ENCODE results near the gene DLK2. TPM values are rescaled to one million over a fixed set of nuclear protein-coding genes. Genes with fewer than 3 reads are reported as not detected.
A peak's percentile ranks its signal among the peaks of the same experiment; 100 is the strongest.
"Not testable (repeated sequence)": the region's sequence is repeated elsewhere in the genome, so short reads cannot be mapped to it uniquely, and the experiment has no call there.

Gene DLK2
- total RNA-seq, 1 experiment from 2014 or later, result 3.6 TPM

- H3K9me2 ChIP-seq (ENCODE audit: insufficient read depth), result no peaks in the 10 kb centered on the region
- H3F3A ChIP-seq (ENCODE audit: insufficient read depth, low read depth), result peaks cover 8% of the 10 kb centered on the region; the same call in 1 of the 2 replicates
- no peaks in the 10 kb centered on the region for H3K9me3 ChIP-seq (ENCODE audit: insufficient read depth, low read depth)
- intact Hi-C loops (cut with micrococcal nuclease; ENCODE audit: unreplicated experiment), result loop anchor here (5.0 kb wide), 1 partner anchor 61 kb away; the partner anchor contains the start of gene ZNF318
- ChIA-PET POLR2A (ENCODE audit: unreplicated experiment) (interaction anchor here (0.6 kb wide), 1 partner anchor 100 kb away, joined by 4 read pairs; no protein-coding TSS in a partner anchor), CTCF (no interaction called here)
- peak overlapping the region; percentile 80 for H2AFZ ChIP-seq
- H3K27ac ChIP-seq, result peak overlapping the region; percentile 64
- TF ChIP-seq, protein P1, sequence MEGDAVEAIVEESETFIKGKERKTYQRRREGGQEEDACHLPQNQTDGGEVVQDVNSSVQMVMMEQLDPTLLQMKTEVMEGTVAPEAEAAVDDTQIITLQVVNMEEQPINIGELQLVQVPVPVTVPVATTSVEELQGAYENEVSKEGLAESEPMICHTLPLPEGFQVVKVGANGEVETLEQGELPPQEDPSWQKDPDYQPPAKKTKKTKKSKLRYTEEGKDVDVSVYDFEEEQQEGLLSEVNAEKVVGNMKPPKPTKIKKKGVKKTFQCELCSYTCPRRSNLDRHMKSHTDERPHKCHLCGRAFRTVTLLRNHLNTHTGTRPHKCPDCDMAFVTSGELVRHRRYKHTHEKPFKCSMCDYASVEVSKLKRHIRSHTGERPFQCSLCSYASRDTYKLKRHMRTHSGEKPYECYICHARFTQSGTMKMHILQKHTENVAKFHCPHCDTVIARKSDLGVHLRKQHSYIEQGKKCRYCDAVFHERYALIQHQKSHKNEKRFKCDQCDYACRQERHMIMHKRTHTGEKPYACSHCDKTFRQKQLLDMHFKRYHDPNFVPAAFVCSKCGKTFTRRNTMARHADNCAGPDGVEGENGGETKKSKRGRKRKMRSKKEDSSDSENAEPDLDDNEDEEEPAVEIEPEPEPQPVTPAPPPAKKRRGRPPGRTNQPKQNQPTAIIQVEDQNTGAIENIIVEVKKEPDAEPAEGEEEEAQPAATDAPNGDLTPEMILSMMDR (conservative IDR thresholded peaks at IDR 0.05), result no peak
- TF ChIP-seq EZH2 (IDR thresholded peaks at IDR 0.05; ENCODE audit: low read depth), result no peak
- TSS peak; percentile 50 for BruUV-seq (replicated peaks)
- H3K36me3 ChIP-seq (ENCODE audit: low read depth), result no peaks in the 10 kb centered on the region
- DNase-seq, result no peak
- peaks cover 19% of the 10 kb centered on the region for H3K4me1 ChIP-seq (replicated peaks; ENCODE audit: insufficient read depth)
- H3K79me2 ChIP-seq (ENCODE audit: low read depth), result peaks cover 22% of the 10 kb centered on the region
- H3K4me2 ChIP-seq, result peak overlapping the region; percentile 94
- H4K20me1 ChIP-seq (ENCODE audit: insufficient read depth), result no peaks in the 10 kb centered on the region
- H3K4me3 ChIP-seq, result peak overlapping the region; percentile 87
- no peaks in the 10 kb centered on the region for H3K27me3 ChIP-seq (ENCODE audit: insufficient read depth, low read depth)
Measured at GRCh38 chr6:43428112-43428570, 27.2 kb downstream of the DLK2 start.

DNA sequence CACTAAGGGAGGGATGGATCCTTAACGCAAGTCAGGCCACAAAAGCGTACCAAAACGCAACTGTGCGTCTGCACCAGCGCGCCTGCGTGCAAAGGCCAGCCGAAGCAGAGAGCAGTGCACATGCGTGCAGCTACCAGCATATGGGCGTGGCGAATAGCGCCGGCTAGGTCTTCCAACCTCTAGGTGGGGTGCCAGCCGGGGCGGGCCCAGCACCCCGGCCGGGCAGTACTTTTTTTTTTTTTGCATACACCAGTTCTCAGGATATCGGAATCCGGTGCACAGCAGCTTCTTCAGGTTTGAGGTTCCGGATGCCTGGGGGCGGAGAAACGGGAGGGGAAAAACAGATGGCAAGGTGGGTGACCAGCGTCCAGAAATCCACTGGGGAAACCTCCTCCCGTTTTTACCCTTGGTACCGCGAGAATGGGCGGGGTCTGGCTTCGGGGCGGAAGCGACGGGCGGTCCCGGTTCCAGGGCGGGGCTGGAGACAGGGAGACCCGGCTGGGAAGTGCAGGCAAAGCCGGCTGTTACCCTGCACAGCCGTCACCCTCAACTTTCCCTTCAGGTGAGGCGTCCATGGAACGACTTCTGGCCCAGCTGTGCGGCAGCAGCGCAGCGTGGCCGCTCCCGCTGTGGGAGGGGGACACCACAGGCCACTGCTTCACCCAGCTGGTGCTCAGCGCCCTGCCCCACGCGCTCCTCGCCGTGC lies 27.8 kb downstream of the DLK2 start, which contains the start of gene ABCC10:
ABCC10 (plus strand) TSS at position 136 of the 706 bp plus-strand sequence; CDS start at position 574, 438 bp downstream.
- intact Hi-C loops (cut with micrococcal nuclease; ENCODE audit: unreplicated experiment), result loop anchor here (2.0 to 5.0 kb wide), 2 partner anchors 27 to 60 kb away; partner anchors contain the start of genes DLK2 and ZNF318
- H3K9me3 ChIP-seq (ENCODE audit: insufficient read depth, low read depth), result no peaks in the 10 kb centered on the region
- no peaks in the 10 kb centered on the region for H3K36me3 ChIP-seq (ENCODE audit: low read depth)
- peaks cover 8% of the 10 kb centered on the region; the same call in 1 of the 2 replicates for H3F3A ChIP-seq (ENCODE audit: insufficient read depth, low read depth)
- CTCF ChIA-PET, result interaction anchor here (0.7 kb wide), 2 partner anchors 19 to 26 kb away, joined by 4 read pairs; no protein-coding TSS in a partner anchor
- POLR2A ChIA-PET (ENCODE audit: unreplicated experiment), result interaction anchor here (0.6 to 0.8 kb wide), 5 partner anchors 9 to 1643 kb away, joined by 3 to 10 read pairs (median 7); partner anchors contain the start of gene CUL7
- no peaks in the 10 kb centered on the region for H3K27me3 ChIP-seq (ENCODE audit: insufficient read depth, low read depth)
- H2AFZ ChIP-seq, result peak within 1 kb of the TSS; percentile 80
- H3K4me1 ChIP-seq (replicated peaks; ENCODE audit: insufficient read depth), result peaks cover 19% of the 10 kb centered on the region
- BruUV-seq (replicated peaks), result TSS peak; percentile 96
- peaks cover 22% of the 10 kb centered on the region for H3K79me2 ChIP-seq (ENCODE audit: low read depth)
- H3K4me2 ChIP-seq, result peak within 1 kb of the TSS; percentile 94
- H3K27ac ChIP-seq, result peak within 1 kb of the TSS; percentile 64
- TF ChIP-seq, protein P1 (conservative IDR thresholded peaks at IDR 0.05), result peak; percentile 47; the same call in 1 of the 2 replicates
- no peak for TF ChIP-seq EZH2 (IDR thresholded peaks at IDR 0.05; ENCODE audit: low read depth)
- H4K20me1 ChIP-seq (ENCODE audit: insufficient read depth), result no peaks in the 10 kb centered on the region
- H3K9me2 ChIP-seq (ENCODE audit: insufficient read depth), result no peaks in the 10 kb centered on the region
- DNase-seq, result peak; percentile 91 to 96
- peak within 1 kb of the TSS; percentile 87 for H3K4me3 ChIP-seq

DNA sequence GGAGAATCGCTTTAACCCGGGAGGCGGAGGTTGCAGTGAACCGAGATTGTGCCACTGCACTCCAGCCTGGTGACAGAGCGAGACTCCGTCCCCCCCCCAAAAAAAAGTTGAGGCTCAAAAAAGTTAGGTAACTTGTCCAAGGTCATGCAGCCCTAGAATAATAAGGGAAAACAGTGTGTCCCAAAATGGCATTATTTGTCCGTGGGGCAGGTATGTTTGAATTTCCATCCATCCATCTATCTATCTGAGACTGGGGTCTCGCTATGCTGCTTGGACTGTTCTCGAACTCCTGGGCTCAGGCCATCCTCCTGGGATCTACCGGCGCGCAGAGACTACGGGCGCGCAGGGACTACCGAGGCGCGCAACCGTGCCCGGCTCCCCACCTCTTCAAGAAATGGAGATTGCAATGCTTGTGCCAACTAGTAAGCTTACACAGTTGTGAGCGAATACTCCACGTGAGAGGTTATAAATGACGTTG lies 28.4 kb downstream of the DLK2 start:
- CTCF ChIA-PET, result interaction anchor here (0.7 kb wide), 2 partner anchors 20 to 27 kb away, joined by 4 read pairs; no protein-coding TSS in a partner anchor
- Histone ChIP-seq H4K20me1 (ENCODE audit: insufficient read depth) (no peaks in the 10 kb centered on the region), H3K4me1 (replicated peaks; ENCODE audit: insufficient read depth) (peaks cover 19% of the 10 kb centered on the region), H3K4me3 (peak overlapping the region; percentile 87), H2AFZ (peak overlapping the region; percentile 80), H3K9me2 (ENCODE audit: insufficient read depth) (no peaks in the 10 kb centered on the region), H3K4me2 (peak overlapping the region; percentile 94), H3K36me3 (ENCODE audit: low read depth) (no peaks in the 10 kb centered on the region), H3F3A (ENCODE audit: insufficient read depth, low read depth) (peaks cover 8% of the 10 kb centered on the region; the same call in 1 of the 2 replicates), H3K27ac (peak overlapping the region; percentile 64), H3K27me3 (ENCODE audit: insufficient read depth, low read depth) (no peaks in the 10 kb centered on the region), H3K79me2 (ENCODE audit: low read depth) (peaks cover 22% of the 10 kb centered on the region), H3K9me3 (ENCODE audit: insufficient read depth, low read depth) (no peaks in the 10 kb centered on the region)
- TF ChIP-seq EZH2 (IDR thresholded peaks at IDR 0.05; ENCODE audit: low read depth), result no peak
- TF ChIP-seq, protein P1 (conservative IDR thresholded peaks at IDR 0.05), result no peak
- POLR2A ChIA-PET (ENCODE audit: unreplicated experiment), result interaction anchor here (0.6 to 0.8 kb wide), 4 partner anchors 9 to 1643 kb away, joined by 3 to 10 read pairs (median 7); partner anchors contain the start of gene CUL7
- no peak for DNase-seq
- BruUV-seq (replicated peaks), result no TSS peak
- intact Hi-C loops (cut with micrococcal nuclease; ENCODE audit: unreplicated experiment), result loop anchor here (2.0 to 5.0 kb wide), 2 partner anchors 28 to 60 kb away; partner anchors contain the start of genes DLK2 and ZNF318

DNA sequence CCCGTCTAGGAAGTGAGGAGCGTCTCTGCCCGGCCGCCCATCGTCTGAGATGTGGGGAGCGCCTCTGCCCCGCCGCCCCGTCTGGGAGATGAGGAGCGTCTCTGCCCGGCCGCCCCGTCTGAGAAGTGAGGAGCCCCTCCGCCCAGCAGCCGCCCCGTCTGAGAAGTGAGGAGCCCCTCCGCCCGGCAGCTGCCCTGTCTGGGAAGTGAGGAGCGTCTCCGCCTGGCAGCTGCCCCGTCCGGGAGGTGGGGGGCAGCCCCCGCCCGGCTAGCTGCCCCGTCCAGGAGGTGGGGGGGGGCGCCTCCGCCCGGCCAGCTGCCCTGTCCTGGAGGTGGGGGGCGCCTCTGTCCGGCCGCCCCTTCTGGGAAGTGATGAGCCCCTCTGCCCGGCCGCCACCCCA lies 30.3 kb downstream of the DLK2 start:
- H3K27me3 ChIP-seq (ENCODE audit: insufficient read depth, low read depth); H4K20me1 ChIP-seq (ENCODE audit: insufficient read depth); DNase-seq; H3F3A ChIP-seq (ENCODE audit: insufficient read depth, low read depth); H3K36me3 ChIP-seq (ENCODE audit: low read depth); H3K27ac ChIP-seq; H3K9me3 ChIP-seq (ENCODE audit: insufficient read depth, low read depth); H3K4me3 ChIP-seq; POLR2A ChIA-PET (ENCODE audit: unreplicated experiment); H3K9me2 ChIP-seq (ENCODE audit: insufficient read depth); BruUV-seq (replicated peaks); H3K4me2 ChIP-seq; CTCF ChIA-PET; H2AFZ ChIP-seq: not testable (repeated sequence)
- Histone ChIP-seq H3K4me1 (replicated peaks; ENCODE audit: insufficient read depth) (peaks cover 19% of the 10 kb centered on the region), H3K79me2 (ENCODE audit: low read depth) (peaks cover 19% of the 10 kb centered on the region)
- intact Hi-C loops (cut with micrococcal nuclease; ENCODE audit: unreplicated experiment), result loop anchor here (5.0 kb wide), 1 partner anchor 58 kb away; the partner anchor contains the start of gene ZNF318

Measured in PC-9 (cell line).